ENCODE results near the gene EIF1.

EIF1 gene

GRCh38 chr17:41707803-41708669, 19.4 kb downstream of the EIF1 start:
- Histone ChIP-seq H4K8ac (ENCODE audit: low read length) (no peak overlapping the region), H2BK5ac (ENCODE audit: low read depth, low read length, poor library complexity, severe bottlenecking) (no peak overlapping the region), H3K18ac (ENCODE audit: low read depth in 1 of 2, low read length in 2 of 2) (no peak overlapping the region), H2AFZ (ENCODE audit: low read depth, low read length) (no peak overlapping the region), H2BK15ac (ENCODE audit: low read depth, poor library complexity, severe bottlenecking) (no peak overlapping the region), H2BK12ac (ENCODE audit: low read length in 2 of 2) (no peak overlapping the region), H4K91ac (ENCODE audit: low read length) (no peak overlapping the region), H3K23ac (ENCODE audit: low read length in 2 of 2) (no peak overlapping the region), H3K36me3 (ENCODE audit: control insufficient read depth in 1 of 2, insufficient read depth in 2 of 2, low read depth in 1 of 2, low read length in 2 of 2) (no peaks in the 10 kb centered on the region), H2BK120ac (ENCODE audit: low read depth, low read length) (no peak overlapping the region), H3K27ac (ENCODE audit: low read length, poor library complexity, severe bottlenecking) (no peak overlapping the region), H3K4ac (ENCODE audit: low read depth in 1 of 2, low read length in 2 of 2) (no peak overlapping the region), H3K4me1 (ENCODE audit: control insufficient read depth, insufficient read depth, low read depth, low read length) (peaks cover 10% of the 10 kb centered on the region), H3K4me3 (ENCODE audit: insufficient read depth in 1 of 2, low read depth in 1 of 2, low read length in 2 of 2) (no peak overlapping the region), H3K79me1 (replicated peaks; ENCODE audit: low read length, poor library complexity, severe bottlenecking) (no peaks in the 10 kb centered on the region), H3K9me3 (ENCODE audit: control insufficient read depth, low read length) (no peaks in the 10 kb centered on the region), H2AK5ac (ENCODE audit: low read length, severe bottlenecking) (no peak overlapping the region), H3K4me2 (ENCODE audit: low read length, poor library complexity, severe bottlenecking) (no peak overlapping the region), H3K14ac (ENCODE audit: low read length in 2 of 2) (no peak overlapping the region), H3K9ac (ENCODE audit: low read length) (no peak overlapping the region), H3K27me3 (ENCODE audit: control insufficient read depth in 1 of 2, insufficient read depth in 1 of 2, low read length in 2 of 2) (peaks cover 6 to 9% of the 10 kb centered on the region in 2 experiments)
- WGBS: 85% methylated on average over 8 of the region's 10 CpGs
- no peak for DNase-seq

DNA sequence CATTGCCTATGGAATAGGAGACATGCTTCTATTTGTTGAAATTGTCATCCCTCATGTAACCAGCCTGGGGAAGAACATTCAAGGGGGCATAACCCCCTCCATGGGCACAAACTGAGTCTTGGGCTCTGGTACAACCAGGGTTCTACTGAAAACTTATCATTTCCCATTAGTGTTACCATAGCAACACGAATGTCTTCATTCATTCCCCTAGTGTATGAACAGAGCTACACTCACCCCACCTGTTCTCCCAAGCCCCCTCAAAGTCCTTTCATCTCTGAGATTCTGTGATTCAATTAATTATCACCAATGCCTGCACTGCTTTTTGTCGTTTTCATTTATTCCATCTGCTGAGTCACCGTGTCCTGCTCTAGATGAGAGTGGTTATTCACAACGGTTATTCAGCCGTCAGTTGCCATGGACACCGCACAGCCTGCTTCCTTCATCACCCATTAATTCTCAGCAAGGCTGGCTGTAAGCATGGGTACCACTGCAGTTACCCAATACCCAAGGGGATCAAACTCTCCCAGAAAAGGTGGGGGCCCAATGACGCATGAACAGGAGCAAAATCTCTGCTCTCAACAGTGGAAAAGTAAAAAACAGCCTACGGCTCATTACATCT, 21.9 kb downstream of the EIF1 start:
- Histone ChIP-seq H3K9me3 (ENCODE audit: control insufficient read depth, low read length) (no peaks in the 10 kb centered on the region), H4K91ac (ENCODE audit: low read length) (no peak overlapping the region), H3K18ac (ENCODE audit: low read depth in 1 of 2, low read length in 2 of 2) (no peak overlapping the region), H3K4ac (ENCODE audit: low read depth in 1 of 2, low read length in 2 of 2) (no peak overlapping the region), H2BK5ac (ENCODE audit: low read depth, low read length, poor library complexity, severe bottlenecking) (no peak overlapping the region), H3K4me1 (ENCODE audit: control insufficient read depth, insufficient read depth, low read depth, low read length) (peaks cover 3% of the 10 kb centered on the region), H2AK5ac (ENCODE audit: low read length, severe bottlenecking) (no peak overlapping the region), H3K27me3 (ENCODE audit: control insufficient read depth in 1 of 2, insufficient read depth in 1 of 2, low read length in 2 of 2) (peaks cover 6 to 24% of the 10 kb centered on the region in 2 experiments), H3K9ac (ENCODE audit: low read length) (no peak overlapping the region), H3K4me2 (ENCODE audit: low read length, poor library complexity, severe bottlenecking) (no peak overlapping the region), H2BK120ac (ENCODE audit: low read depth, low read length) (no peak overlapping the region), H3K27ac (ENCODE audit: low read length, poor library complexity, severe bottlenecking) (no peak overlapping the region), H2BK15ac (ENCODE audit: low read depth, poor library complexity, severe bottlenecking) (no peak overlapping the region), H3K36me3 (ENCODE audit: control insufficient read depth in 1 of 2, insufficient read depth in 2 of 2, low read depth in 1 of 2, low read length in 2 of 2) (no peaks in the 10 kb centered on the region), H2BK12ac (ENCODE audit: low read length in 2 of 2) (no peak overlapping the region), H3K14ac (ENCODE audit: low read length in 2 of 2) (no peak overlapping the region), H4K8ac (ENCODE audit: low read length) (no peak overlapping the region), H2AFZ (ENCODE audit: low read depth, low read length) (no peak overlapping the region), H3K79me1 (replicated peaks; ENCODE audit: low read length, poor library complexity, severe bottlenecking) (no peaks in the 10 kb centered on the region), H3K4me3 (ENCODE audit: insufficient read depth in 1 of 2, low read depth in 1 of 2, low read length in 2 of 2) (no peak overlapping the region), H3K23ac (ENCODE audit: low read length in 2 of 2) (no peak overlapping the region)
- 64% methylated on average over 8 of the region's 8 CpGs for WGBS
- peak; percentile 72 for DNase-seq

DNA sequence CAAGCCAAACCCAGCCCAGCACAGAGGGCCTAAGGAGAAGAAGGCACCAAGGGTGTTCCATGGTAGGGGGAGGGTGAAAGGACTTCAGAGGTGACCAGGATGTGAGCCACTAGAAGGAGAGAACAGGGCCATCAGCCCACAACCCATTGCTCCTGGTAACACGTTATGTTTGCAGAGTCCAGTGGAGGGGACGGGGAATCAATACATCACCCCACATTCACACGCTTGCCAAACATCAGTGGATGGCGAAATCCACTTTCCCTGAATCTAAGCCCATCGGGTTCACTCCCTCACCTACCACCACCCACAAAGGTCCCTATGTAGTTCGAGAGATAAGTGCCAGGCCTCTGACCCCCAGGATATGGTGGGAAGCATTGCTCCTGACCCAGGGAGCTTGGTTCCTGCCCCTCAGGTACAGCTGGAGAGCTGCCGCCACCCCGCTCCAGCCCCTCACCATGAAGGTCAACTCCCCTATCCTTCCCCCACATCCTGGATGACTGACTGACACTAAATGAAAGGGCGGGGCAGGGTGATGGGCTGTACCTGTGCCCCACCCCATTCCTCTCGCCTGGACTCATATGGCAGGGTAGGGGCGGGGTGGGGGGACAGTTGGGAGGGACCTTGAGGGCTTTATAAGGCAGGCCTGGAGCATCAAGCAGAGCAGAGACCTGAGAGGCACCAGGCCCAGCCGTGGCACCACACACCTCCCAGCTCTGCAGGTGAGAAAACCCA, 23.1 kb downstream of the EIF1 start, which contains the start of gene GAST:
Gene GAST, plus strand, starts transcription at position 663 of the 732 bp plus-strand sequence. CDS start 3,106 bp downstream, outside the sequence.
- Histone ChIP-seq H2BK12ac (ENCODE audit: low read length in 2 of 2) (no peak within 1 kb of the TSS), H3K4me1 (ENCODE audit: control insufficient read depth, insufficient read depth, low read depth, low read length) (no peaks in the 10 kb centered on the region), H3K14ac (ENCODE audit: low read length in 2 of 2) (no peak within 1 kb of the TSS), H3K18ac (ENCODE audit: low read depth in 1 of 2, low read length in 2 of 2) (no peak within 1 kb of the TSS), H4K8ac (ENCODE audit: low read length) (peak within 1 kb of the TSS; percentile 47), H2BK120ac (ENCODE audit: low read depth, low read length) (no peak within 1 kb of the TSS), H3K4me3 (ENCODE audit: insufficient read depth in 1 of 2, low read depth in 1 of 2, low read length in 2 of 2) (no peak within 1 kb of the TSS), H2AFZ (ENCODE audit: low read depth, low read length) (no peak within 1 kb of the TSS), H3K23ac (ENCODE audit: low read length in 2 of 2) (no peak within 1 kb of the TSS), H3K4ac (ENCODE audit: low read depth in 1 of 2, low read length in 2 of 2) (no peak within 1 kb of the TSS), H3K9me3 (ENCODE audit: control insufficient read depth, low read length) (no peaks in the 10 kb centered on the region), H3K36me3 (ENCODE audit: control insufficient read depth in 1 of 2, insufficient read depth in 2 of 2, low read depth in 1 of 2, low read length in 2 of 2) (no peaks in the 10 kb centered on the region), H2AK5ac (ENCODE audit: low read length, severe bottlenecking) (no peak within 1 kb of the TSS), H3K9ac (ENCODE audit: low read length) (no peak within 1 kb of the TSS), H2BK5ac (ENCODE audit: low read depth, low read length, poor library complexity, severe bottlenecking) (no peak within 1 kb of the TSS), H2BK15ac (ENCODE audit: low read depth, poor library complexity, severe bottlenecking) (peak within 1 kb of the TSS; percentile 64), H3K79me1 (replicated peaks; ENCODE audit: low read length, poor library complexity, severe bottlenecking) (no peaks in the 10 kb centered on the region), H4K91ac (ENCODE audit: low read length) (peak within 1 kb of the TSS; percentile 43), H3K27ac (ENCODE audit: low read length, poor library complexity, severe bottlenecking) (no peak within 1 kb of the TSS), H3K4me2 (ENCODE audit: low read length, poor library complexity, severe bottlenecking) (no peak within 1 kb of the TSS), H3K27me3 (ENCODE audit: control insufficient read depth in 1 of 2, insufficient read depth in 1 of 2, low read length in 2 of 2) (peaks cover 6 to 27% of the 10 kb centered on the region in 2 experiments)
- WGBS: 87% methylated on average over 10 of the region's 12 CpGs
- no peak for DNase-seq

Measured in mesenchymal stem cell (in vitro differentiated cells and primary cell).